T-helper 1 cell treated with Interleukin-12 subunit alpha and Interleukin-12 subunit beta and Interleukin-4 antibody, amounts not matched to agents 30 μg/mL and 1 μg/mL, for 36 hours (primary cell): ENCODE results near the gene ACOT9.
"Not testable (repeated sequence)": the region's sequence is repeated elsewhere in the genome, so short reads cannot be mapped to it uniquely, and the experiment has no call there.

Experiments used
- H3K27ac Mint-ChIP-seq: one replicate; pipeline ENCODE4 v1.8.0; 2021; ENCODE audit warnings: mild to moderate bottlenecking, mixed read lengths
- H3K27me3 Mint-ChIP-seq: one replicate; pipeline ENCODE4 v1.8.0; 2021; ENCODE audit warnings: low read depth, mixed read lengths
- H3K36me3 Mint-ChIP-seq: one replicate; pipeline ENCODE4 v1.8.0; 2021; ENCODE audit warnings: low read depth, mixed read lengths
- H3K4me1 Mint-ChIP-seq: one replicate; pipeline ENCODE4 v1.8.0; 2021; ENCODE audit warnings: low read depth, mixed read lengths
- H3K4me3 Mint-ChIP-seq: one replicate; pipeline ENCODE4 v1.8.0; 2021; ENCODE audit warnings: mild to moderate bottlenecking, moderate library complexity, mixed read lengths
- H3K9me3 Mint-ChIP-seq: one replicate; pipeline ENCODE4 v1.8.0; 2021; ENCODE audit warnings: mixed read lengths

Gene ACOT9

DNA sequence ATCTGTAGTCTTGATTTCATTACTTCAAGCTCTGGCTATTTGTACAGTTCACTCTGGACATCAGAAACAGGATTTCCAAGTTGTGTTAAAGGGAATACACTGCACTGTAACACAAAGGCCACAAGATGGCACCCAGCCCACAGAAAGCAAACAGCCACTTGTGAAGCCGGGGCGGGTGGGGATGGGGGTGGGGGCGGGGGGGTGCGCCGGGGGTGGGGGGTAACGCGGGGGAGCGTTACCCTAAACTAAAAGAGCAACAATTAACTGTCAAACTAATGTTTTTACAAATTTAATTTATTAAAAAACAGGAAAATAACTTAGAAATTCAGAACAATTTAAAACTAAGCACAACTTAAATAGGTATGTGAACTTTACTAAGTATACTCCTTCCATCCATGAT lies 48.5 kb downstream of the ACOT9 start:
- Mint-ChIP-seq H3K4me3 (no peak overlapping the region), H3K27me3 (no peaks in the 10 kb centered on the region), H3K9me3 (no peaks in the 10 kb centered on the region), H3K36me3 (no peaks in the 10 kb centered on the region), H3K4me1 (no peaks in the 10 kb centered on the region), H3K27ac (no peak overlapping the region)

DNA sequence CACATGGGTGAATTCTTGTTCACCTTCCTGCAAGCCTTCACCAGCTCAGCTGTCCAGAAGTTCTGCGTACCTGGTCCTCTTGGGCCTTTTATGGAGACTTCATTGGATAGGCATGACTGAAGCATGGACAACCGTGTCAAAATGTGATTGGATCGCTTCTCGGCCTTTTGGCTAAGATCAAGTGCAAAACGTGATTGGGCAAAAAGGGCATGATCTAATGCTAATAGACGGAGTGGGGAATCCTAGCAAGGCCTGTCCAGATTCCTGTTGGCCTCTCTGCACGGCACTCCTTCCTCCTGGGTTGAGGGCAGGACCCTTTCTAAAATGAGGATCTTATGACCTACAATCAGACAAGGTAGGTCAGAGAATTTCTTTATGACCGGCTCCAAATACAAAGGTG lies 50.9 kb downstream of the ACOT9 start:
- Mint-ChIP-seq H3K4me3 (no peak overlapping the region), H3K27me3 (no peaks in the 10 kb centered on the region), H3K4me1 (no peaks in the 10 kb centered on the region), H3K9me3 (no peaks in the 10 kb centered on the region), H3K27ac (no peak overlapping the region), H3K36me3 (no peaks in the 10 kb centered on the region)

- not testable (repeated sequence) for H3K4me3 Mint-ChIP-seq, H3K27ac Mint-ChIP-seq, H3K27me3 Mint-ChIP-seq, H3K9me3 Mint-ChIP-seq, H3K4me1 Mint-ChIP-seq
- peaks cover 11% of the 10 kb centered on the region for H3K36me3 Mint-ChIP-seq
Observed at GRCh38 chrX:23676486-23676885, 66.6 kb downstream of the ACOT9 start.

DNA sequence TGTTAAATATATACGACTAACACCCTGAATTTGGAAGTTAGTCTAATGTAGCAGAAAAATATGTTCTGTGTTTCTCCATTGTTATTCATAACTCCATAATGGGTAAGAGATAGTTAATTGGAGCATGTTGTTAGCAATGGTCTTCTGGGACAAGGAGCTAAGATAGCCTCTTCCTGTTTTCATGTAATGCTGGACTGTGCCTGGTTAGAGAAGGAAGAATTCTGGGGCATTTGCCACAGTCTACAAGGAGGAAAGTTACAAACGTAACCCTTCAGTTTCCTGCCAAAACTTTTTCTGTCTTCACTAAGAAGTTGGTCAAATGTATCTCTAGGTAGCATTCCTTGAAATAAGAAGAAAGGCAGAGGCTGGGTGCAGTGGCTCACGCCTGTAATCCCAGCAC lies 70.0 kb downstream of the ACOT9 start:
- H3K9me3 Mint-ChIP-seq = no peaks in the 10 kb centered on the region
- peak overlapping the region; percentile 31 for H3K27ac Mint-ChIP-seq

GRCh38 chrX:23670528-23670927 lies 72.5 kb downstream of the ACOT9 start:
- Mint-ChIP-seq H3K9me3 (no peaks in the 10 kb centered on the region), H3K36me3 (peaks cover 7% of the 10 kb centered on the region), H3K27ac (no peak overlapping the region), H3K4me3 (no peak overlapping the region), H3K27me3 (no peaks in the 10 kb centered on the region), H3K4me1 (peaks cover 14% of the 10 kb centered on the region)

More for the DNA sequence above, 70.0 kb downstream of the ACOT9 start:
- Mint-ChIP-seq H3K4me1 (peaks cover 6% of the 10 kb centered on the region), H3K36me3 (peaks cover 11% of the 10 kb centered on the region), H3K4me3 (no peak overlapping the region), H3K27me3 (no peaks in the 10 kb centered on the region)

- Mint-ChIP-seq H3K27ac (peak overlapping the region; percentile 65), H3K9me3 (no peaks in the 10 kb centered on the region), H3K36me3 (peaks cover 4% of the 10 kb centered on the region), H3K4me1 (peaks cover 16% of the 10 kb centered on the region), H3K4me3 (peak overlapping the region; percentile 86), H3K27me3 (no peaks in the 10 kb centered on the region)
Observed at GRCh38 chrX:23668335-23668734, 74.7 kb downstream of the ACOT9 start.

- no peaks in the 10 kb centered on the region for H3K9me3 Mint-ChIP-seq
- peaks cover under 1% of the 10 kb centered on the region for H3K36me3 Mint-ChIP-seq
- no peaks in the 10 kb centered on the region for H3K27me3 Mint-ChIP-seq
- peak within 1 kb of the TSS; percentile 89 for H3K27ac Mint-ChIP-seq
- peaks cover 19% of the 10 kb centered on the region for H3K4me1 Mint-ChIP-seq
- peak within 1 kb of the TSS; percentile 86 for H3K4me3 Mint-ChIP-seq
Observed at GRCh38 chrX:23667239-23668177, 75.6 kb downstream of the ACOT9 start, which contains the start of gene PRDX4. TSS of gene PRDX4 (plus strand) at chrX:23667493. CDS start at chrX:23667571, 78 bp downstream.

GRCh38 chrX:23666282-23666681 lies 76.8 kb downstream of the ACOT9 start:
- H3K4me1 Mint-ChIP-seq = peaks cover 29% of the 10 kb centered on the region
- H3K4me3 Mint-ChIP-seq = peak overlapping the region; percentile 77
- H3K27me3 Mint-ChIP-seq = no peaks in the 10 kb centered on the region
- peak overlapping the region; percentile 15 for H3K27ac Mint-ChIP-seq
- no peaks in the 10 kb centered on the region for H3K36me3 Mint-ChIP-seq
- no peaks in the 10 kb centered on the region for H3K9me3 Mint-ChIP-seq

- H3K27ac Mint-ChIP-seq = no peak overlapping the region
- no peaks in the 10 kb centered on the region for H3K9me3 Mint-ChIP-seq
- H3K4me3 Mint-ChIP-seq = no peak overlapping the region
- no peaks in the 10 kb centered on the region for H3K36me3 Mint-ChIP-seq
- H3K4me1 Mint-ChIP-seq = peaks cover 36% of the 10 kb centered on the region
- H3K27me3 Mint-ChIP-seq = no peaks in the 10 kb centered on the region
Observed at GRCh38 chrX:23664496-23664895, 78.6 kb downstream of the ACOT9 start.

DNA sequence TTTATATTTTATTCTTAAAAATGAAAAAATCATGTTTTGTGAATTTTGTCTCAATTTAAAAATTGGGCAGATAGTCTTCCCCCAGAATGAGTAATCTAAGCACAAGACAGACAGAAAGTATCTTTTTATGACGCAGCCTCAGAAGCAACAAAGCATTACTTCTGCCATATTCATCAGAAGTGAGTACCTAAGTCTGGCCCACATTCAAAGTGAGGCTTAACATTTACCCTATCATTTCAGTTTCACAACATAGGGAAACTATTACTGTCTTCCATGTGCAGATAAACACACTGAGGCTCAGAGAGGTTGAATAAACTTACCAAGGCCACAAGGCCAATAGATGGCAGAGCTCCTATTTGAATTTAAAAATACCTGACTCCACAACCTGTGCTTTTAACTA lies 80.2 kb downstream of the ACOT9 start:
- no peaks in the 10 kb centered on the region for H3K9me3 Mint-ChIP-seq
- H3K4me3 Mint-ChIP-seq = no peak overlapping the region
- H3K4me1 Mint-ChIP-seq = peaks cover 29% of the 10 kb centered on the region
- no peaks in the 10 kb centered on the region for H3K36me3 Mint-ChIP-seq
- H3K27me3 Mint-ChIP-seq = no peaks in the 10 kb centered on the region
- no peak overlapping the region for H3K27ac Mint-ChIP-seq

DNA sequence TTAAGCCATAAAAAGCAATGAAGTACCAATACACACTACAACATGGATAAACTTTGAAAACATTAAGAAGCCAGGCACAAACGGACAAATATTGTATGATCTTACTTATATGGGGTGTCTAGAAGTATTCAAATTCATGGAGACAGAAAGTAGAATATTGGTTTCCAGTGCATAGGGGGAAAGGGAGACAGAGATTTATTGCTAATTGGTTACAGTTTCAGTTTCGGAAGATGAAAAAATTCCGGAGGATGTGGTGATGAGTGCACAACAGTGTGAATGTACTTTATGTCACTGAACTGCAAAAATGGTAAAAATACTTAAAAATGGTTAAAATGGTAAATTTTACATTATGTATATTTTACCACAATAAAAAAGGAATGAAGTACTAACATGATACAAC lies 80.9 kb downstream of the ACOT9 start:
- H3K9me3 Mint-ChIP-seq = no peaks in the 10 kb centered on the region
- H3K27me3 Mint-ChIP-seq = no peaks in the 10 kb centered on the region
- peaks cover 29% of the 10 kb centered on the region for H3K4me1 Mint-ChIP-seq
- peak overlapping the region; percentile 86 for H3K27ac Mint-ChIP-seq
- peak overlapping the region; percentile 65 for H3K4me3 Mint-ChIP-seq
- no peaks in the 10 kb centered on the region for H3K36me3 Mint-ChIP-seq

DNA sequence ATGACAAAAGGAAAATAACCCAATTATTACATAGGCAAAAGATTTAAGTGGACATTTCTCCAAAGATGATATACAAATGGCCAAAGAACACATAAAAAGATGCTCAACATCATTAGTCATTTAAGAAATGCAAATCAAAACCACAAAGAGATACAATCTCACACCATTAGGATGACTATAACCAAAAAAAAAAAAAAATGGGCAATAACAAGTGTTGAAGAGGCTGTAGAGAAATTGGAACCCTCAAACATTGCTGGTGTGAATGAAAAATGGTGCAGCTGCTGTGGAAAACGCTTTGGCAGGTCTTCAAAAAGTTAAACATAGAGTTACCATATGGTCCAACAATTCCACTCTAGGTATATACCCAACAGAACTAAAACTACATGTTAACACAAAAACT lies 81.4 kb downstream of the ACOT9 start:
- peaks cover 29% of the 10 kb centered on the region for H3K4me1 Mint-ChIP-seq
- no peak overlapping the region for H3K4me3 Mint-ChIP-seq
- no peak overlapping the region for H3K27ac Mint-ChIP-seq
- no peaks in the 10 kb centered on the region for H3K9me3 Mint-ChIP-seq
- H3K27me3 Mint-ChIP-seq = no peaks in the 10 kb centered on the region
- no peaks in the 10 kb centered on the region for H3K36me3 Mint-ChIP-seq

- no peaks in the 10 kb centered on the region for H3K36me3 Mint-ChIP-seq
- no peaks in the 10 kb centered on the region for H3K27me3 Mint-ChIP-seq
- no peak overlapping the region for H3K27ac Mint-ChIP-seq
- H3K4me3 Mint-ChIP-seq = no peak overlapping the region
- H3K9me3 Mint-ChIP-seq = no peaks in the 10 kb centered on the region
- H3K4me1 Mint-ChIP-seq = peaks cover 24% of the 10 kb centered on the region
Observed at GRCh38 chrX:23660766-23661132, 82.3 kb downstream of the ACOT9 start.

DNA sequence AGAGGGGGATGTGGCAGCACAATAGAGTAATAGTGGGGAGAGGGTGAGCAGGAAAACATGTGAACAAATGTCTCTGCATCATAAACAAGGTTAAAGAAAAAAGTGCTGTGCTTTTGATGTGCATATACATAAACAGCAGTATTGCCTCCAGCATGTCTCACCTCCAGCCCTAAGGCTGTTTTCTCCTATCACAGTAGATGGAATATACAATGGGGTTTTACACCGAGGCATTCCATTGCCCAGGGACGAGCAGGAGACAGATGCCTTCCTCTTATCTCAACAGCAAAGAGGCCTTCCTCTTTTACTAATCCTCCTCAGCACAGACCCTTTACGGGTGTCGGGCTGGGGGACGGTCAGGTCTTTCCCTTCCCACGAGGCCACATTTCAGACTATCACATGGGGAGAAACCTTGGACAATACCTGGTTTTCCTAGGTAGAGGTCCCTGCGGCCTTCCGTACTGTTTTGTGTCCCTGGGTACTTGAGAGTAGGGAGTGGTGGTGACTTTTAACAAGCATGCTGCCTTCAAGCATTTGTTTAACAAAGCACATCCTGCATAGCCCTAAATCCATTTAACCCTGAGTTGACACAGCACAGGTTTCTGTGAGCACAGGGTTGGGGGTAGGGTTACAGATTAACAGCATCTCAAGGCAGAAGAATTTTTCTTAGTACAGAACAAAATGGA lies 82.9 kb downstream of the ACOT9 start:
- H3K4me1 Mint-ChIP-seq = peaks cover 24% of the 10 kb centered on the region
- H3K4me3 Mint-ChIP-seq, H3K9me3 Mint-ChIP-seq, H3K27me3 Mint-ChIP-seq, H3K36me3 Mint-ChIP-seq, H3K27ac Mint-ChIP-seq: not testable (repeated sequence)

DNA sequence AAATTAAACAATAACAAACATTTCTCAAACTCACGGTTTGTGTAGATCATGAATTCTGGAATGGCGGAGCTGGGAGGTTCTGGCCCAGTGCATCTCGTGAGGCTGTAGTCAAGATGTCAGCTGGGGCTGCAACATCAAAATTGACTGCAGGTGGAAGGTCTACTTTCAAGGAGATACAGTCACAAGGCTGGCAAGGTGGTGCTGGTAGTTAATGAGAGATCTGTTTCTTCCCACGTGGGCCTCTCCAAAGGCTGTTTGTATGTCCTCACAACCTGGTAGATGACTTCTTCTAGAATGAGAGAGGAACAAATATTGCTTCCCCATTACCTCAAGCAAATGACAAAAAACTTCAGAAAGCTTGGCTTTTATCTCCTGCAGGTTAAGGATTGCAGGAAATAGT lies 83.7 kb downstream of the ACOT9 start:
- H3K27ac Mint-ChIP-seq = no peak overlapping the region
- no peaks in the 10 kb centered on the region for H3K27me3 Mint-ChIP-seq
- H3K9me3 Mint-ChIP-seq = no peaks in the 10 kb centered on the region
- no peak overlapping the region for H3K4me3 Mint-ChIP-seq
- H3K4me1 Mint-ChIP-seq = peaks cover 24% of the 10 kb centered on the region
- H3K36me3 Mint-ChIP-seq = no peaks in the 10 kb centered on the region
